ENCODE results near the gene C15orf62. TPM values are rescaled to one million over a fixed set of nuclear protein-coding genes. Genes with fewer than 3 reads are reported as not detected.

C15orf62 gene
- total and polyA plus RNA-seq, 2 donors from 2014 or later = 0.47 to 1.4 TPM

GRCh38 chr15:40747685-40748631, 21.8 kb upstream of the C15orf62 start:
- Histone ChIP-seq H3K9me3 (ENCODE audit: control insufficient read depth in 2 of 3, insufficient read depth in 1 of 3, low read length in 3 of 3) (no peaks in the 10 kb centered on the region), H3K9ac (ENCODE audit: low read length in 3 of 3) (no peak overlapping the region), H3K4me3 (ENCODE audit: low read length in 3 of 3) (no peak overlapping the region), H3K27me3 (ENCODE audit: control insufficient read depth, insufficient read depth, low read length) (no peaks in the 10 kb centered on the region), H3K4me1 (ENCODE audit: control insufficient read depth in 2 of 3, insufficient read depth in 2 of 3, low read depth in 1 of 3, low read length in 3 of 3) (no peaks in the 10 kb centered on the region), H3K36me3 (ENCODE audit: control insufficient read depth in 2 of 3, insufficient read depth in 3 of 3, low read length in 3 of 3) (peaks cover 6 to 30% (median 29%) of the 10 kb centered on the region in 3 donors), H3K27ac (ENCODE audit: low read depth in 2 of 2, low read length in 2 of 2) (no peak overlapping the region)
- intact Hi-C loops (cut with DNase I) = no loop called here
- TF ChIP-seq, protein P1, sequence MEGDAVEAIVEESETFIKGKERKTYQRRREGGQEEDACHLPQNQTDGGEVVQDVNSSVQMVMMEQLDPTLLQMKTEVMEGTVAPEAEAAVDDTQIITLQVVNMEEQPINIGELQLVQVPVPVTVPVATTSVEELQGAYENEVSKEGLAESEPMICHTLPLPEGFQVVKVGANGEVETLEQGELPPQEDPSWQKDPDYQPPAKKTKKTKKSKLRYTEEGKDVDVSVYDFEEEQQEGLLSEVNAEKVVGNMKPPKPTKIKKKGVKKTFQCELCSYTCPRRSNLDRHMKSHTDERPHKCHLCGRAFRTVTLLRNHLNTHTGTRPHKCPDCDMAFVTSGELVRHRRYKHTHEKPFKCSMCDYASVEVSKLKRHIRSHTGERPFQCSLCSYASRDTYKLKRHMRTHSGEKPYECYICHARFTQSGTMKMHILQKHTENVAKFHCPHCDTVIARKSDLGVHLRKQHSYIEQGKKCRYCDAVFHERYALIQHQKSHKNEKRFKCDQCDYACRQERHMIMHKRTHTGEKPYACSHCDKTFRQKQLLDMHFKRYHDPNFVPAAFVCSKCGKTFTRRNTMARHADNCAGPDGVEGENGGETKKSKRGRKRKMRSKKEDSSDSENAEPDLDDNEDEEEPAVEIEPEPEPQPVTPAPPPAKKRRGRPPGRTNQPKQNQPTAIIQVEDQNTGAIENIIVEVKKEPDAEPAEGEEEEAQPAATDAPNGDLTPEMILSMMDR (IDR thresholded peaks at IDR 0.05; ENCODE audit: borderline replicate concordance, extremely low read depth, insufficient read depth) = no peak
- DNase-seq = no peak
- FAIRE-seq = no peak

GRCh38 chr15:40749151-40749630, 20.6 kb upstream of the C15orf62 start:
- TF ChIP-seq, protein P1 (IDR thresholded peaks at IDR 0.05; ENCODE audit: borderline replicate concordance, extremely low read depth, insufficient read depth) = no peak
- FAIRE-seq (no peak), DNase-seq (no peak)
- H3K27me3 ChIP-seq (ENCODE audit: control insufficient read depth, insufficient read depth, low read length) = no peaks in the 10 kb centered on the region
- H3K4me1 ChIP-seq (ENCODE audit: control insufficient read depth in 2 of 3, insufficient read depth in 2 of 3, low read depth in 1 of 3, low read length in 3 of 3) = peaks cover 0 to under 1% (median 0%) of the 10 kb centered on the region in 3 donors
- H3K9ac ChIP-seq (ENCODE audit: low read length in 3 of 3) = no peak overlapping the region
- H3K36me3 ChIP-seq (ENCODE audit: control insufficient read depth in 2 of 3, insufficient read depth in 3 of 3, low read length in 3 of 3) = peaks cover 6 to 29% (median 23%) of the 10 kb centered on the region in 3 donors
- intact Hi-C loops (cut with DNase I) = no loop called here
- H3K4me3 ChIP-seq (ENCODE audit: low read length in 3 of 3) = no peak overlapping the region
- H3K9me3 ChIP-seq (ENCODE audit: control insufficient read depth in 2 of 3, insufficient read depth in 1 of 3, low read length in 3 of 3) = no peaks in the 10 kb centered on the region
- H3K27ac ChIP-seq (ENCODE audit: low read depth in 2 of 2, low read length in 2 of 2) = no peak overlapping the region

- Histone ChIP-seq H3K9me3 (ENCODE audit: control insufficient read depth in 2 of 3, insufficient read depth in 1 of 3, low read length in 3 of 3) (no peaks in the 10 kb centered on the region), H3K36me3 (ENCODE audit: control insufficient read depth in 2 of 3, insufficient read depth in 3 of 3, low read length in 3 of 3) (peaks cover 6 to 29% (median 18%) of the 10 kb centered on the region in 3 donors), H3K4me1 (ENCODE audit: control insufficient read depth in 2 of 3, insufficient read depth in 2 of 3, low read depth in 1 of 3, low read length in 3 of 3) (peaks cover 0 to 3% (median 0%) of the 10 kb centered on the region in 3 donors), H3K27ac (ENCODE audit: low read depth in 2 of 2, low read length in 2 of 2) (no peak overlapping the region), H3K9ac (ENCODE audit: low read length in 3 of 3) (no peak overlapping the region), H3K4me3 (ENCODE audit: low read length in 3 of 3) (no peak overlapping the region), H3K27me3 (ENCODE audit: control insufficient read depth, insufficient read depth, low read length) (no peaks in the 10 kb centered on the region)
- intact Hi-C loops (cut with DNase I) = no loop called here
- no peak for DNase-seq
- FAIRE-seq = no peak
- TF ChIP-seq, protein P1 (IDR thresholded peaks at IDR 0.05; ENCODE audit: borderline replicate concordance, extremely low read depth, insufficient read depth) = no peak
Observed at GRCh38 chr15:40750885-40751284, 18.9 kb upstream of the C15orf62 start.

All from kidney (tissue), 14 donors.